Measurements from ENCODE around the gene ZFYVE1. TPM values are rescaled to one million over a fixed set of nuclear protein-coding genes. Genes with fewer than 3 reads are reported as not detected.
"Not testable (repeated sequence)": the region's sequence is repeated elsewhere in the genome, so short reads cannot be mapped to it uniquely, and the experiment has no call there.

Gene ZFYVE1
- total RNA-seq, 1 donor from 2014 or later = 14.3 TPM

- Mint-ChIP-seq H3K36me3 (peaks cover 6% of the 10 kb centered on the region), H3K9me3 (no peaks in the 10 kb centered on the region), H3K4me1 (peaks cover 15% of the 10 kb centered on the region), H3K27me3 (ENCODE audit: insufficient read depth, low read depth) (no peaks in the 10 kb centered on the region), H3K27ac (no peak overlapping the region), H3K4me3 (no peak overlapping the region)
- H3K36me3 ChIP-seq = no peaks in the 10 kb centered on the region
- no peak for DNase-seq (ENCODE audit: low spot score)
- no peak overlapping the region for H3K4me3 ChIP-seq
- H3F3A ChIP-seq (ENCODE audit: low read depth) = no peaks in the 10 kb centered on the region
- H3K4me2 ChIP-seq = no peak overlapping the region
- peaks cover 12% of the 10 kb centered on the region for H3K79me2 ChIP-seq (ENCODE audit: low read depth)
- no peak overlapping the region for H3K9ac ChIP-seq
- no peak overlapping the region for H3K27ac ChIP-seq
- TF ChIP-seq CTCF (IDR thresholded peaks at IDR 0.05) (no peak), EZH2phosphoT487 (IDR thresholded peaks at IDR 0.05) (no peak), EZH2 (IDR thresholded peaks at IDR 0.05) (no peak)
- H4K20me1 ChIP-seq (ENCODE audit: low read depth) = peaks cover 9% of the 10 kb centered on the region
- no peaks in the 10 kb centered on the region for H3K9me3 ChIP-seq (ENCODE audit: low read depth)
- no peak overlapping the region for H2AFZ ChIP-seq (replicated peaks)
- no peaks in the 10 kb centered on the region for H3K27me3 ChIP-seq
- peaks cover 7% of the 10 kb centered on the region for H3K4me1 ChIP-seq
Observed at GRCh38 chr14:73022051-73022450, 4.9 kb downstream of the ZFYVE1 start.

- H3K9me3 Mint-ChIP-seq = not testable (repeated sequence)
Observed at GRCh38 chr14:73016011-73016410, 10.9 kb downstream of the ZFYVE1 start.

GRCh38 chr14:73015552-73015951 is 11.4 kb downstream of the ZFYVE1 start:
- H3K27ac Mint-ChIP-seq; H3K4me1 Mint-ChIP-seq; H3F3A ChIP-seq (ENCODE audit: low read depth); H3K27me3 Mint-ChIP-seq (ENCODE audit: insufficient read depth, low read depth); DNase-seq (ENCODE audit: low spot score); H3K79me2 ChIP-seq (ENCODE audit: low read depth); H3K27me3 ChIP-seq; H3K4me2 ChIP-seq; H3K9me3 ChIP-seq (ENCODE audit: low read depth); H2AFZ ChIP-seq (replicated peaks); H4K20me1 ChIP-seq (ENCODE audit: low read depth); H3K4me3 Mint-ChIP-seq; H3K4me3 ChIP-seq; H3K27ac ChIP-seq; H3K9ac ChIP-seq; H3K4me1 ChIP-seq; H3K36me3 ChIP-seq; H3K9me3 Mint-ChIP-seq: not testable (repeated sequence)
- peaks cover 16% of the 10 kb centered on the region for H3K36me3 Mint-ChIP-seq

More at GRCh38 chr14:73016011-73016410, 10.9 kb downstream of the ZFYVE1 start:
- not testable (repeated sequence) for H3F3A ChIP-seq (ENCODE audit: low read depth); H3K27me3 Mint-ChIP-seq (ENCODE audit: insufficient read depth, low read depth); H2AFZ ChIP-seq (replicated peaks); H4K20me1 ChIP-seq (ENCODE audit: low read depth); H3K36me3 ChIP-seq; H3K9me3 ChIP-seq (ENCODE audit: low read depth); H3K9ac ChIP-seq; DNase-seq (ENCODE audit: low spot score); H3K79me2 ChIP-seq (ENCODE audit: low read depth); H3K4me3 ChIP-seq; H3K4me1 ChIP-seq; H3K4me1 Mint-ChIP-seq; H3K27ac ChIP-seq; H3K4me2 ChIP-seq; H3K4me3 Mint-ChIP-seq; H3K27me3 ChIP-seq
- Mint-ChIP-seq H3K36me3 (peaks cover 16% of the 10 kb centered on the region), H3K27ac (peak overlapping the region; percentile 17)

- H3K36me3 ChIP-seq = no peaks in the 10 kb centered on the region
- H3K27ac Mint-ChIP-seq = no peak overlapping the region
- H3K9ac ChIP-seq = no peak overlapping the region
- H3K9me3 Mint-ChIP-seq = no peaks in the 10 kb centered on the region
- H3K4me1 Mint-ChIP-seq = peaks cover 3% of the 10 kb centered on the region
- H3K4me3 ChIP-seq = no peak overlapping the region
- H3K27me3 Mint-ChIP-seq (ENCODE audit: insufficient read depth, low read depth) = no peaks in the 10 kb centered on the region
- no peak overlapping the region for H3K27ac ChIP-seq
- TF ChIP-seq EZH2phosphoT487 (IDR thresholded peaks at IDR 0.05) (no peak), EZH2 (IDR thresholded peaks at IDR 0.05) (no peak), CTCF (IDR thresholded peaks at IDR 0.05) (no peak)
- no peaks in the 10 kb centered on the region for H3K4me1 ChIP-seq
- H2AFZ ChIP-seq (replicated peaks) = no peak overlapping the region
- peaks cover 16% of the 10 kb centered on the region for H3K36me3 Mint-ChIP-seq
- H3K79me2 ChIP-seq (ENCODE audit: low read depth) = no peaks in the 10 kb centered on the region
- H3K9me3 ChIP-seq (ENCODE audit: low read depth) = no peaks in the 10 kb centered on the region
- H3F3A ChIP-seq (ENCODE audit: low read depth) = no peaks in the 10 kb centered on the region
- DNase-seq (ENCODE audit: low spot score) = no peak
- H3K4me2 ChIP-seq = no peak overlapping the region
- no peaks in the 10 kb centered on the region for H3K27me3 ChIP-seq
- peaks cover 4% of the 10 kb centered on the region for H4K20me1 ChIP-seq (ENCODE audit: low read depth)
- H3K4me3 Mint-ChIP-seq = no peak overlapping the region
Observed at GRCh38 chr14:73014105-73014504, 12.8 kb downstream of the ZFYVE1 start.

GRCh38 chr14:73011189-73011588 is 15.7 kb downstream of the ZFYVE1 start:
- H3K9ac ChIP-seq; H2AFZ ChIP-seq (replicated peaks); H3K79me2 ChIP-seq (ENCODE audit: low read depth); H3F3A ChIP-seq (ENCODE audit: low read depth); H3K4me1 Mint-ChIP-seq; H3K27me3 Mint-ChIP-seq (ENCODE audit: insufficient read depth, low read depth); H3K4me3 Mint-ChIP-seq; H3K27ac Mint-ChIP-seq; DNase-seq (ENCODE audit: low spot score); H3K27ac ChIP-seq; H3K4me1 ChIP-seq; H4K20me1 ChIP-seq (ENCODE audit: low read depth); H3K4me2 ChIP-seq; H3K9me3 Mint-ChIP-seq; H3K27me3 ChIP-seq; H3K36me3 ChIP-seq; H3K4me3 ChIP-seq; H3K9me3 ChIP-seq (ENCODE audit: low read depth): not testable (repeated sequence)
- peaks cover 18% of the 10 kb centered on the region for H3K36me3 Mint-ChIP-seq
